HG03280 (cell line): ENCODE results near the gene HMGN4.
"Not testable (repeated sequence)": the region's sequence is repeated elsewhere in the genome, so short reads cannot be mapped to it uniquely, and the experiment has no call there.

Experiments
- ATAC-seq: cut with Tn5 transposase; IDR thresholded peaks from one replicate; pipeline ENCODE4 v1.9.1; 2021; ENCODE audit warnings: mild to moderate bottlenecking, moderate library complexity; ENCODE audit not compliant: unreplicated experiment

The HMGN4 gene

GRCh38 chr6:26522486-26523228 is 15.5 kb upstream of the HMGN4 start:
- not testable (repeated sequence) for ATAC-seq

DNA sequence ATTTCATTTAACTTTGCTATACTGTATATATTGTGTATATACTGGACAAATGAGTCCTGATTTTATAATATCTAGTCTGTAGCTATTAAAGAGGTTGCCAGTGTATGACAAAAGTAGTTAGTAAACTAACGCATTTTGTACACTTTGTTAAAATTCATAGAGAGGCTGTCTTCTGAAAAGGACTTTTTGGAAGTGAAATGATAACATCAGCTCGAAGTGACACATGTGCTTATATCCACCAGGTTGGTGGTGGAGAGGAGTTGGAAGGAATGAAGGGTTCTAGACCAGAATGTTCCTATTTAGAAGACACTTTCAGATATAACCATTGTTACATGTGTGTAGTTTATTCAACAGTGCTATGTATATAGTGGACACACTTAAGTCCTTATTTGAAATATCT is 13.9 kb upstream of the HMGN4 start:
- not testable (repeated sequence) for ATAC-seq

GRCh38 chr6:26524722-26525370 is 13.3 kb upstream of the HMGN4 start:
- ATAC-seq = no peak

GRCh38 chr6:26525838-26526237 is 12.3 kb upstream of the HMGN4 start:
- ATAC-seq = no peak

- ATAC-seq = no peak
Measured at GRCh38 chr6:26526928-26527327, 11.2 kb upstream of the HMGN4 start.

DNA sequence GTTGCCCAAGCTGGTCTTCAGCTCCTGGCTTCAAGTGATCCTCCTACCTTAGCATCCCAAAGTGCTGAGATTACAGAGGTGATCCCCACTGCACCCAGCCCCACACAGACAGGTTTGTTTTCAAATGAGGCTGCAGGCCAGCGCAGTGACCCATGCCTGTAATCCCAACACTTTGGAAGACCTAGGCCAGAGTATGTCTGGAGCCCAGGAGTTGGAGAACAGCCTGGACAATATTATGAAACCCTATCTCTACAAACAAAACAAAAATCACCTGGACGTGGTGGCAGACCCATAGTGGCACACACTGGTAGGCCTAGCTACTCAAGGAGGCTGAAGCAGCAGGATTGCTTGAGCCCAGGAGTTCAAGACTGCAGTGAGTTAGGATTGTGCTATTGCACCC is 8.0 kb upstream of the HMGN4 start:
- no peak for ATAC-seq

DNA sequence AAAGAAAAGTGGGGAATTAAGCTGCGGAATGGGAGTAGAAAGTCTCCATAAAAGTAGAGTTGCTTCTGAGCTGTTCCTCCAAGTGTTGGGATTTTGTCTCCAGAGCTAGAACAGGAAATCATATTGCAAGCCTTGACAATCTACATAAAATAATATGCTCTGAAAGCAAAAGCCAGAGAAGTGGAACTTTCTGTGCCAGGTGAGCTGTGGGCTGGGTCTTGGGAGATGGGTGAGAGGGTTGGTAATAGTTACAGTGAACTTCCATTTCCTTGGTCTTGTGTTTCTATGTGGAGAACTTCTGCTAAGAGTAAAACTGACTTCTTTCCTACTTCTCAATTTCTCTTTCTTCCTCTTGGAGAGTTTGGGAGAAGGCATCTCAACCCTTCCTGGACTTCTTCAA is 6.3 kb upstream of the HMGN4 start:
- ATAC-seq = no peak

DNA sequence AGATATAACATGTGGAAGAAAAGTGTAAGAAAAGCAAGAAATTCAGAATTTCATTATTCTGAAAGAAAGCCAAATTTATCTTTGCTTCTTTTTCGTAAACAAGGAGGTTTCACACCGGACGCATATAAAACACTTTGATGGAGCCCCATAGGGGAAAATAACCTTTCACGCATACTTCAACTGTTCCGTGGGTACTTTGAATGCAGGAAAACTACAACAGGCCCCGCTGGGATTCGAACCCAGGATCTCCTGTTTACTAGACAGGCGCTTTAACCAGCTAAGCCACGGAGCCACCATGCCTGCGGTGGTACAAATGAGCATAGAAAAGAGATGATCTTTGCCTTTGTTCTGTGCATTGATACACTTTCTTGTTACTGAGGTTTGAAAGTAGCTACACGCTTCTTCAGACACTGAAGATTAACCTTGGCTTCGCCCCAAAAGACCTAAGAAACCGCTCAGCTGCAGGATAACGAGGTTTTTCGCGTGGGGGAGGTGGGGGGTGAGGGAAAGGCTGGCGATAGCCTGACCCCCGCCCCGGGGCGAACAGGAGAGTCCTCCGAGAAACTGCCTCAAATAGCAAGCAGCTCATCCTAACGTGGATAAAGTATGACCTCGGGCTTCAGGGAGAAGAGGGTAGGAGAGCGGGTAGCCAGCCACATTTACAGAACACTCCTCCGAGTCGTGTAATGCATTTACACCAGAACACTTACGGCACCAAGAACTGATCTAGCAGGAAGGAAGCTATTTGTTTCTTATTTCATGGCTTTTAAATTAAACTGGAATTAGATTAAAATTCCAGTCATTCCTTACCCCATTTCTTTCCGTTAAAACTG is 5.3 kb upstream of the HMGN4 start:
- ATAC-seq = no peak

GRCh38 chr6:26533532-26533931 is 4.6 kb upstream of the HMGN4 start:
- no peak for ATAC-seq

GRCh38 chr6:26534681-26535465 is 3.3 kb upstream of the HMGN4 start:
- no peak for ATAC-seq

GRCh38 chr6:26536571-26537159 is 1.5 kb upstream of the HMGN4 start:
- peak; percentile 23 for ATAC-seq

DNA sequence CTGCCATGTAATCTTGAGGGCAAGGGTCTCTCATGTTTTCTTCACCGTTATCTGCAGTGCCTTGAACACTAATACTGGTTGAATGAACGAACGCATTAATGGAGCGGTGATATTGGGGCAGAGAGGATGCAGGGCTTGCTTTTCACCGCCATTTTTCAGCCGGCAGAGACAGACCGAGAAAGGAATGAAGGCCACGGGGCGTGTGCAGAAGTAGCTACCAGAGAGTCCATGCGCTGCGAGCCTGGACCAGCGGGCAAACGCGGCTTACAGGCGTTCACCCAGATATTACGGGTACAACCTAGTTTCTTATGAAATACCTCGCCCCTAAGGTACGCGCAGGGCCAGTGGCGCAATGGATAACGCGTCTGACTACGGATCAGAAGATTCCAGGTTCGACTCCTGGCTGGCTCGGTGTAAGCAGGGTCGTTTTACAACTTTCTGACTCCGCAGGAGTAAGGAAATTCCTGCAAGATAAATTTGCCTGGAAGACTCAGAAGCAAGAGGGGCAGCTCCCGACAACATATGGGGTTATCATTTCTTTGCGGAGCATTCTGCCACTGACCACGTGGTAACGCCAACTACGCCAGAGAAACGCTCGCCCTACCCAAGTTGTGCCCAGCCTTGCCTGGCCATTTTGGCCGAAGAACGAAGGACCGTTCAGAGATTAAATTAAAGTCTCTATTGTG is 863 bp upstream of the HMGN4 start:
- peak; percentile 38 for ATAC-seq

GRCh38 chr6:26538572-26538902 is 371 bp downstream of the HMGN4 start:
- ATAC-seq = no peak

GRCh38 chr6:26539071-26539615 is 977 bp downstream of the HMGN4 start:
- no peak for ATAC-seq

DNA sequence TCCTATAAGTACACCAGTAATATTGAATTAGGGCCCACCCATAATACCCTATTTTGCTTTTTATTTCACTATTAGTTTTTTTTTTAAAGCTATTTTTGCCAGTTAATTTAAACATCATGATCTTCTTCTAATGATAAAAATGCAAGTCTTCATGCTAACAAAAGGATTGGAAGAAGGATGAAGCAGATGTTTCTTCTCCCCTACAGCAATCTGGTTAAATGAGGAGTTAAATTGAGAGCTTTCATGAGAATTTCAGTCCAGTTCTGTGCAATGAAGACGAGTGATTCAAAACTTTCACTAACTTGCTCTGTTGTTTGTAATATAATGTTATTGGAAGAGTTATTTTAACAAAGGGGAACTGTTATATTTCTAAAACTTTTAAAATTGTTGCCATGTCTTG is 3.4 kb downstream of the HMGN4 start:
- no peak for ATAC-seq

DNA sequence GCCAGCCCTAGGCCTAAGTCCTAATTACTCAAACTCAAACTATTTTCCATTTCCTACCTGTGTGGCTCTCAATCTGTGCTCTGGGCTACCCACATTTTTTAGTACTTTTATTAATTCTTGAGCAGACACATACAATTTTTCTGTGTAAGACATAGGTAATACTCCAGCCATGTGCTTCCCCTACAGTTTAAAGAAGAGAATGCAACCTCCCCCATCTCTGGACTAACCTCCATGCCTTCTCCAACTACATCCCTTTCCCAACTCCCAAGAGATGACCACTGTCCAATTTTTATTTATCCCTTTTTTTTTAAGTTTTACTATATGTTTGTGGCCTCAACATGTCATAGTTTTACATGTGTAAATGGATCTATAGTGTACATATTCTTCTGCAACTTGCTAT is 5.8 kb downstream of the HMGN4 start:
- ATAC-seq = no peak

DNA sequence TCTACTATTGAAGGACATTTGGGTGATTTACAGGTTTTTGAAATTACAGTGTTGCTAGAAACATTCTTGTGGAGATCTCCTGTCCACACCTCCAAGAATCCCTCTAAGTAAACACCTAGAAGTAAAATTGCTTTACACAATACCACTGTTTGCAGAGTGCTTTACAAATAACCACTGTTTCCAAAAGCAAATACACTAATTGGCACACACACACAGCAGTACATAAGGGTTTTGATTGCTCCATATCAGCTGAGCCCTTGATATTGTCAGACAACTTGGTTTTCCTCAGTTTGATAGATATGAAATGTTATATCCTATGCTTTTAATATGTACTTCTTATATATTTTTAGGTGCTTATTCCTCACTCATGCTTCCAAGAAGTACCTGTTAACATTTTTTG is 6.3 kb downstream of the HMGN4 start:
- ATAC-seq = no peak

DNA sequence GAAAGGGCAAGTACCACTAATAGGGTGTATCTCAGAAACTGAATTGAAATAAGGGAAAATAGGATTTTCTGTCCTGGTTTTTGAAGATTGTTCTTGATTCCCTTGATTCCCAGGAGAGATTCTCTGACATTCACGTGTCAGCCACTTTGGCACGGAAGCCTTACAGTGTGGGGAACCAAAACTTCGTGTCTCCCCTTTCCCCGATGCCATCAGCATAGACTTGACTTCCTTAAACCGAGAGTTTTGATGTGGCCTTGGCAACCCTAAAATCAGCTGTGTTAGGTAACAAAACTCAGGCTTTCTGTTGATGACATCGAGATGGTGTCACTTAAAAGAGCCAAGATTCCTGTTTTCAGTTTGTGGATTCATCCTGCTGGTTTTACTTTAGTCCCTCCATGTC is 7.5 kb downstream of the HMGN4 start:
- ATAC-seq = no peak

DNA sequence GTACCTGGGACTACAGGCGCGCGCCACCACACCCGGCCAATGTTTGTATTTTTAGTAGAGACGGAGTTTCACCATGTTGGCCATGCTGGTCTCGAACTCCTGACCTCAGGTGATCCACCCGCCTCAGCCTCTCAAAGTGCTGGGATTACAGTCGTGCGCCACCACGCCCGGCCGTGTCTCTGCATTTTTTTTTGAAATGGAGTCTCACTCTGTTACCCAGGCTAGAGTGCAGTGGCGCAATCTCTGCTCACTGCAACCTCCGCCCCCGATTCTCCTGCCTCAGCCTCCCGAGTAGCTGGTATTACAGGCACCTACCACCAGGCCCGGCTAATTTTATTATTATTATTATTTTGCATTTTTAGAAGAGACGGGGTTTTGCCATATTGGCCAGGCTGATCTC is 9.2 kb downstream of the HMGN4 start:
- not testable (repeated sequence) for ATAC-seq
